GM23338 (cell line): ENCODE results near the gene COLEC12. TPM values are rescaled to one million over a fixed set of nuclear protein-coding genes. Genes with fewer than 3 reads are reported as not detected.

Experiments used
- ATAC-seq: fragments of 200-7000 bp; cut with Tn5 transposase; 3 replicates; pipeline ENCODE4 v1.9.1; 2020
- DNase-seq: peaks from one replicate; pipeline ENCODE4 v3.0.0-alpha.2; 2015; ENCODE audit warnings: low spot score
- H2AFZ ChIP-seq: fragments of 200-600 bp; sonication (generic); 2 replicates; pipeline ENCODE4 v1.8.0; 2016; ENCODE audit warnings: antibody characterized with exemption, mild to moderate bottlenecking, moderate library complexity
- H3F3A ChIP-seq: fragments of 200-600 bp; sonication (generic); replicated peaks from 2 replicates; pipeline ENCODE4 v1.8.0; 2017; ENCODE audit warnings: antibody characterized with exemption, mixed run types, low read depth
- H3K27ac ChIP-seq: fragments of 200-600 bp; sonication (generic); 2 replicates; pipeline ENCODE4 v1.6.1; 2016; ENCODE audit warnings: low read depth
- H3K27me3 ChIP-seq: fragments of 200-600 bp; sonication (generic); 2 replicates; pipeline ENCODE4 v1.8.0; 2016; ENCODE audit warnings: mild to moderate bottlenecking, mixed run types, moderate library complexity; ENCODE audit not compliant: insufficient read depth
- H3K36me3 ChIP-seq: fragments of 200-600 bp; sonication (generic); 2 replicates; pipeline ENCODE4 v1.8.0; 2016; ENCODE audit warnings: mild to moderate bottlenecking; ENCODE audit not compliant: insufficient read depth
- H3K4me1 ChIP-seq: fragments of 200-600 bp; sonication (generic); 2 replicates; pipeline ENCODE4 v1.8.0; 2016; ENCODE audit warnings: mild to moderate bottlenecking, moderate library complexity; ENCODE audit not compliant: insufficient read depth
- H3K4me2 ChIP-seq: fragments of 200-600 bp; sonication (generic); 2 replicates; pipeline ENCODE4 v1.7.1; 2017; ENCODE audit warnings: mixed run types
- H3K4me3 ChIP-seq: fragments of 200-600 bp; sonication (generic); 2 replicates; pipeline ENCODE4 v1.6.1; 2016; ENCODE audit warnings: mixed run types
- H3K79me2 ChIP-seq: fragments of 200-600 bp; sonication (generic); replicated peaks from 2 replicates; pipeline ENCODE4 v1.8.0; 2017; ENCODE audit warnings: mild to moderate bottlenecking; ENCODE audit not compliant: insufficient read depth
- H3K9me2 ChIP-seq: fragments of 200-600 bp; sonication (generic); 2 replicates; pipeline ENCODE4 v1.8.0; 2017; ENCODE audit not compliant: insufficient read depth
- H4K20me1 ChIP-seq: fragments of 200-600 bp; sonication (generic); replicated peaks from 2 replicates; pipeline ENCODE4 v1.8.0; 2017; ENCODE audit warnings: mild to moderate bottlenecking; ENCODE audit not compliant: insufficient read depth
- H3K27ac Mint-ChIP-seq: 2 replicates; pipeline ENCODE4 v1.8.0; 2020; ENCODE audit warnings: inconsistent platforms, mild to moderate bottlenecking, moderate library complexity, mixed read lengths
- H3K27me3 Mint-ChIP-seq: 3 replicates; pipeline ENCODE4 v1.8.0; 2022; ENCODE audit warnings: low read depth, mild to moderate bottlenecking, moderate library complexity, mixed read lengths, inconsistent platforms; ENCODE audit not compliant: insufficient read depth, poor library complexity
- H3K36me3 Mint-ChIP-seq: 3 replicates; pipeline ENCODE4 v1.8.0; 2021; ENCODE audit warnings: low read depth, mild to moderate bottlenecking, inconsistent platforms, moderate library complexity, mixed read lengths
- H3K4me1 Mint-ChIP-seq: 3 replicates; pipeline ENCODE4 v1.8.0; 2020; ENCODE audit warnings: mild to moderate bottlenecking, inconsistent platforms, mixed read lengths
- H3K4me3 Mint-ChIP-seq: 3 replicates; pipeline ENCODE4 v1.8.0; 2021; ENCODE audit warnings: moderate library complexity, mild to moderate bottlenecking, inconsistent platforms, mixed read lengths
- H3K9me3 Mint-ChIP-seq: 3 replicates; pipeline ENCODE4 v1.8.0; 2020; ENCODE audit warnings: moderate library complexity, mild to moderate bottlenecking, inconsistent platforms, mixed read lengths
- CREB1 ChIP-seq: fragments of 250-450 bp; sonication (Bioruptor Pico); IDR thresholded peaks from 2 replicates; pipeline ENCODE4 v1.5.0; 2020; ENCODE audit warnings: low read depth, mild to moderate bottlenecking, moderate library complexity
- EZH2 ChIP-seq: fragments of 200-600 bp; sonication (generic); IDR thresholded peaks from one replicate; pipeline ENCODE4 v1.8.0; 2017; ENCODE audit warnings: antibody characterized with exemption, mild to moderate bottlenecking, low read depth; ENCODE audit not compliant: unreplicated experiment
- JUNB ChIP-seq: IDR thresholded peaks from one replicate; pipeline ENCODE4 v1.6.1; 2016; ENCODE audit warnings: antibody characterized with exemption; ENCODE audit not compliant: unreplicated experiment
- NANOG ChIP-seq: IDR thresholded peaks from 2 replicates; pipeline ENCODE4 v1.6.1; 2016; ENCODE audit warnings: antibody characterized with exemption, borderline replicate concordance
- POLR2AphosphoS5 ChIP-seq: IDR thresholded peaks from 2 replicates; pipeline ENCODE4 v1.6.1; 2016; ENCODE audit warnings: antibody characterized with exemption, low read depth
- REST ChIP-seq: IDR thresholded peaks from one replicate; pipeline ENCODE4 v1.6.1; 2018; ENCODE audit warnings: antibody characterized with exemption; ENCODE audit not compliant: unreplicated experiment
- STAT1 ChIP-seq: IDR thresholded peaks from one replicate; pipeline ENCODE4 v1.6.1; 2016; ENCODE audit warnings: antibody characterized with exemption; ENCODE audit not compliant: unreplicated experiment
- ZNF114 ChIP-seq: fragments of 250-450 bp; sonication (Bioruptor Pico); IDR thresholded peaks from 2 replicates; pipeline ENCODE4 v1.5.0; 2020; ENCODE audit warnings: mild to moderate bottlenecking, moderate library complexity
- ZNF331 ChIP-seq: fragments of 250-450 bp; sonication (Bioruptor Pico); IDR thresholded peaks from 2 replicates; pipeline ENCODE4 v1.5.0; 2020; ENCODE audit warnings: low read depth, mild to moderate bottlenecking, moderate library complexity
- ZNF462 ChIP-seq: fragments of 250-450 bp; sonication (Bioruptor Pico); IDR thresholded peaks from 2 replicates; pipeline ENCODE4 v1.5.0; 2020; ENCODE audit warnings: mild to moderate bottlenecking, moderate library complexity
- polyA plus RNA-seq: library from polyadenylated mRNA; unstranded; fragments of >200 nt; fragmentation: Nextera tagmentation; extraction: Ambion mirVana; gene quantifications from 2 replicates; pipeline ENCODE4 v1.2.1, GENCODE V29; 2016
- total RNA-seq: library from RNA; depleted of rRNA; stranded (reverse); fragments of >200 nt; shearing (Covaris generic); gene quantifications from 2 replicates; pipeline ENCODE4 v1.2.3, GENCODE V29; 2014
- TF ChIP-seq, protein P1 (sequence below): IDR thresholded peaks from 2 replicates; pipeline ENCODE4 v1.6.1; 2016; ENCODE audit warnings: antibody characterized with exemption
- TF ChIP-seq, protein P2 (sequence below), 2 experiments: fragments of 200-600 bp in 1 of 2; sonication (generic) in 1 of 2; conservative IDR thresholded peaks; 2 replicates each; pipeline versions ENCODE4 v1.5.1 to v1.6.1; 2016 to 2017; ENCODE audit warnings: antibody characterized with exemption in 2 of 2, low read depth in 2 of 2, mild to moderate bottlenecking in 2 of 2, moderate library complexity in 1 of 2

The COLEC12 gene
- total and polyA plus RNA-seq, 2 experiments from 2014 or later = 1.1 to 3.2 TPM

GRCh38 chr18:549967-550366 lies 49.5 kb upstream of the COLEC12 start:
- Histone ChIP-seq H3K27ac (no peak overlapping the region), H4K20me1 (no peaks in the 10 kb centered on the region), H3K36me3 (no peaks in the 10 kb centered on the region), H3K4me1 (no peaks in the 10 kb centered on the region), H3K4me2 (no peak overlapping the region), H3F3A (no peaks in the 10 kb centered on the region), H3K79me2 (no peaks in the 10 kb centered on the region), H3K4me3 (no peak overlapping the region), H3K9me2 (peaks cover 9% of the 10 kb centered on the region; the same call in 1 of the 2 replicates), H3K27me3 (no peaks in the 10 kb centered on the region), H2AFZ (no peak overlapping the region; the same call in 1 of the 2 replicates)
- Mint-ChIP-seq H3K27ac (no peak overlapping the region; the same call in 1 of the 2 replicates), H3K4me1 (no peaks in the 10 kb centered on the region), H3K9me3 (peaks cover 11% of the 10 kb centered on the region), H3K4me3 (no peak overlapping the region), H3K27me3 (peaks cover 5% of the 10 kb centered on the region), H3K36me3 (peaks cover 8% of the 10 kb centered on the region; the same call in 2 of the 3 replicates)
- ATAC-seq (no peak), DNase-seq (no peak)
- no peak for TF ChIP-seq JUNB
- no peak for TF ChIP-seq ZNF462 (CRISPR knock-in tag)
- TF ChIP-seq NANOG = no peak
- TF ChIP-seq CREB1 (CRISPR knock-in tag) = no peak
- TF ChIP-seq ZNF114 = no peak
- TF ChIP-seq EZH2 = no peak
- no peak for TF ChIP-seq REST
- no peak for TF ChIP-seq STAT1
- TF ChIP-seq, protein P1, sequence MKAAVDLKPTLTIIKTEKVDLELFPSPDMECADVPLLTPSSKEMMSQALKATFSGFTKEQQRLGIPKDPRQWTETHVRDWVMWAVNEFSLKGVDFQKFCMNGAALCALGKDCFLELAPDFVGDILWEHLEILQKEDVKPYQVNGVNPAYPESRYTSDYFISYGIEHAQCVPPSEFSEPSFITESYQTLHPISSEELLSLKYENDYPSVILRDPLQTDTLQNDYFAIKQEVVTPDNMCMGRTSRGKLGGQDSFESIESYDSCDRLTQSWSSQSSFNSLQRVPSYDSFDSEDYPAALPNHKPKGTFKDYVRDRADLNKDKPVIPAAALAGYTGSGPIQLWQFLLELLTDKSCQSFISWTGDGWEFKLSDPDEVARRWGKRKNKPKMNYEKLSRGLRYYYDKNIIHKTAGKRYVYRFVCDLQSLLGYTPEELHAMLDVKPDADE = no peak
- TF ChIP-seq, protein P2, sequence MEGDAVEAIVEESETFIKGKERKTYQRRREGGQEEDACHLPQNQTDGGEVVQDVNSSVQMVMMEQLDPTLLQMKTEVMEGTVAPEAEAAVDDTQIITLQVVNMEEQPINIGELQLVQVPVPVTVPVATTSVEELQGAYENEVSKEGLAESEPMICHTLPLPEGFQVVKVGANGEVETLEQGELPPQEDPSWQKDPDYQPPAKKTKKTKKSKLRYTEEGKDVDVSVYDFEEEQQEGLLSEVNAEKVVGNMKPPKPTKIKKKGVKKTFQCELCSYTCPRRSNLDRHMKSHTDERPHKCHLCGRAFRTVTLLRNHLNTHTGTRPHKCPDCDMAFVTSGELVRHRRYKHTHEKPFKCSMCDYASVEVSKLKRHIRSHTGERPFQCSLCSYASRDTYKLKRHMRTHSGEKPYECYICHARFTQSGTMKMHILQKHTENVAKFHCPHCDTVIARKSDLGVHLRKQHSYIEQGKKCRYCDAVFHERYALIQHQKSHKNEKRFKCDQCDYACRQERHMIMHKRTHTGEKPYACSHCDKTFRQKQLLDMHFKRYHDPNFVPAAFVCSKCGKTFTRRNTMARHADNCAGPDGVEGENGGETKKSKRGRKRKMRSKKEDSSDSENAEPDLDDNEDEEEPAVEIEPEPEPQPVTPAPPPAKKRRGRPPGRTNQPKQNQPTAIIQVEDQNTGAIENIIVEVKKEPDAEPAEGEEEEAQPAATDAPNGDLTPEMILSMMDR (conservative IDR thresholded peaks at IDR 0.05; ENCODE audit: low read depth in 2 of 2) = no peak
- TF ChIP-seq POLR2AphosphoS5 = no peak
- TF ChIP-seq ZNF331 = no peak
